K562 (cell line): Measurements from ENCODE around the gene KCNV2.

ENCODE experiments used
- HNRNPUL1 ChIP-seq: fragments of 200-400 bp; formaldehyde crosslinking; IDR thresholded peaks from 2 replicates; pipeline ENCODE4 v1.6.1; 2017; ENCODE audit warnings: low read length
- NR2F6 ChIP-seq: fragments of 450-650 bp; formaldehyde crosslinking; IDR thresholded peaks from 2 replicates; pipeline ENCODE4 v1.4.0; 2020; ENCODE audit warnings: mild to moderate bottlenecking
- SMARCC2 ChIP-seq: fragments of 450-650 bp; IDR thresholded peaks from 2 replicates; pipeline ENCODE4 v1.6.1; 2017; ENCODE audit warnings: antibody characterized with exemption, moderate library complexity, mild to moderate bottlenecking, low read depth
- TEAD1 ChIP-seq, 2 experiments: fragments of 450-650 bp in 1 of 2; sonication (generic) in 1 of 2; formaldehyde crosslinking; IDR thresholded peaks; 2 replicates each; pipeline versions ENCODE4 v1.4.0 to v1.8.0; 2020 to 2022; ENCODE audit warnings: mild to moderate bottlenecking in 2 of 2, missing genetic modification reagents in 1 of 2
- TF ChIP-seq, protein P1 (sequence below): sonication (generic); formaldehyde crosslinking; IDR thresholded peaks from 2 replicates; pipeline ENCODE4 v1.8.1; 2023; ENCODE audit warnings: mild to moderate bottlenecking, missing genetic modification reagents, moderate library complexity

DNA sequence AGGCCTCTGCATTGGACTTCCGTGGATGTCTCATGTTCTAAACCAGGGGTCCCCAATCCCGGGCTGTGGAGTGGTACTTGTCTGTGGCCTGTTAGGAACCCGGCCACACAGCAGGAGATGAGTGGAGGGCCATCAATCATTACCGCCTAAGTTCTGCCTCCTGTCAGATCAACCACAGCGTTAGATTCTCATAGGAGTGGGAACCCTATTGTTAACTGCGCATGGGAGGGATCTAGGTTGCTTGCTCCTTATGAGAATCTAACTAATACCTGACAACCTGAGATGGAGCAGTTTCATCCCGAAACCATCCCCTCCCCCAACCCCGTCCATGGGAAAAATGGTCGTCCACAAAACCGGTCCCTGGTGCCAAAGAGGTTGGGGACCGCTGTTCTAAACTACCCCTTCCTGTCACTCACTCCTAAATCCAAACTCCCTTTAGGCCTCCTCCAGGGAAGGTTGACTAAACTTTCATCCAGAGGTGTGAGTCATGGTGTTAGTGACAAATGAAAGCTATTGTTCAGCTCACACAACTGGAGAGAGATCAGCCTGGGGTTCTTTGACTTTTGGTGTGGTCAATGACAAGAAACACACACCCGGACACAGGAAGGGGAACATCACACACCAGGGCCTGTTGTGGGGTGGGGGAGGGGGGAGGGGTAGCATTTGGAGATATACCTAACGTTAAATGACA lies 9.5 kb downstream of the KCNV2 start:
- TF ChIP-seq HNRNPUL1, result no peak
- no peak for TF ChIP-seq TEAD1 (CRISPR knock-in tag; IDR thresholded peaks at IDR 0.05)
- TF ChIP-seq, protein P1, sequence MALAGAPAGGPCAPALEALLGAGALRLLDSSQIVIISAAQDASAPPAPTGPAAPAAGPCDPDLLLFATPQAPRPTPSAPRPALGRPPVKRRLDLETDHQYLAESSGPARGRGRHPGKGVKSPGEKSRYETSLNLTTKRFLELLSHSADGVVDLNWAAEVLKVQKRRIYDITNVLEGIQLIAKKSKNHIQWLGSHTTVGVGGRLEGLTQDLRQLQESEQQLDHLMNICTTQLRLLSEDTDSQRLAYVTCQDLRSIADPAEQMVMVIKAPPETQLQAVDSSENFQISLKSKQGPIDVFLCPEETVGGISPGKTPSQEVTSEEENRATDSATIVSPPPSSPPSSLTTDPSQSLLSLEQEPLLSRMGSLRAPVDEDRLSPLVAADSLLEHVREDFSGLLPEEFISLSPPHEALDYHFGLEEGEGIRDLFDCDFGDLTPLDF (CRISPR knock-in tag), result no peak
- TF ChIP-seq NR2F6 (CRISPR knock-in tag), result no peak
- no peak for TF ChIP-seq SMARCC2
